HG02642 (cell line): ENCODE measurements around the gene NRP1.
"Not testable (repeated sequence)": the region's sequence is repeated elsewhere in the genome, so short reads cannot be mapped to it uniquely, and the experiment has no call there.

ENCODE experiments used
- ATAC-seq: cut with Tn5 transposase; IDR thresholded peaks from one replicate; pipeline ENCODE4 v1.9.1; 2021; ENCODE audit warnings: mild to moderate bottlenecking; ENCODE audit not compliant: unreplicated experiment, poor library complexity

NRP1 gene

GRCh38 chr10:33223326-33224000 is 111.0 kb downstream of the NRP1 start:
- ATAC-seq: no peak

GRCh38 chr10:33222304-33222703 is 112.2 kb downstream of the NRP1 start:
- ATAC-seq: not testable (repeated sequence)

GRCh38 chr10:33217854-33218253 is 116.6 kb downstream of the NRP1 start:
- no peak for ATAC-seq

GRCh38 chr10:33216661-33217427 is 117.6 kb downstream of the NRP1 start:
- no peak for ATAC-seq

GRCh38 chr10:33215635-33216034 is 118.8 kb downstream of the NRP1 start:
- no peak for ATAC-seq

DNA sequence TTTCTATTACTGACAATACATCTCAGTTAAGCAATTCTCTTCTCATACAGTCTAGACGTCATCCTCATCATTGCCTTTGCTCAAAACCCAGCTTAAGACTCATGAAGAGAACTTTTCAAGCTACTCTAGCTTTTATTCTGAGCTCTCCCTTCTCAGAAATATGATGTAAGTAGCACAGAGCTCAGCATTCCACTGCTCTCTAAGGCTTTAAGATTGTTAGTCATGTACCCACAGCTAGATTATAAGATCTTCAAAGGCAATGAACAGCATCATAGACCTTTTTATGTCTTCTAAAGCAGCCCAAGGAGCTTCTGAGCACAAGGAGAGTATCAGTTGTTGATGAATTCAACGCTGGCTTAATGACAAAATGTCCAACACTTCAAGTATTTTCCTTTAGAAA is 119.3 kb downstream of the NRP1 start:
- ATAC-seq: no peak

DNA sequence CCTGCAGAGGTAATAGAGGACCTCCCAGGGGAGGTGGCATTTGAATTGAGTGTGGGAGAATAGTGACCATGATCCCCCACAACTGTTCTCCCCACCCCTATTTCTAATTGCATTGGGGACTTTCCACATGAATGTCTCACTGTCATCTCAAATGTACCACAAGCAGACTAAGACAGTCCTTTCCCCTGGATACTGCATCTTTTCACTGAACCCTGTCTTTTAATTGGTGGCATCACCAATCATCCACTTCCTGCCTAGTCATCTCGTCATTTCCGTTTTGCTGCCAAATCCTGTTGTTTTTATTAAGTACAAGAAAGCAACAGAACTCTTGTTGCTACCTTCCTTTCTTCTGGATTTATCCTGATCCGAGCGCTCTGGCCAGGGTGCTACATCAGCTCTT is 120.3 kb downstream of the NRP1 start:
- ATAC-seq: no peak

DNA sequence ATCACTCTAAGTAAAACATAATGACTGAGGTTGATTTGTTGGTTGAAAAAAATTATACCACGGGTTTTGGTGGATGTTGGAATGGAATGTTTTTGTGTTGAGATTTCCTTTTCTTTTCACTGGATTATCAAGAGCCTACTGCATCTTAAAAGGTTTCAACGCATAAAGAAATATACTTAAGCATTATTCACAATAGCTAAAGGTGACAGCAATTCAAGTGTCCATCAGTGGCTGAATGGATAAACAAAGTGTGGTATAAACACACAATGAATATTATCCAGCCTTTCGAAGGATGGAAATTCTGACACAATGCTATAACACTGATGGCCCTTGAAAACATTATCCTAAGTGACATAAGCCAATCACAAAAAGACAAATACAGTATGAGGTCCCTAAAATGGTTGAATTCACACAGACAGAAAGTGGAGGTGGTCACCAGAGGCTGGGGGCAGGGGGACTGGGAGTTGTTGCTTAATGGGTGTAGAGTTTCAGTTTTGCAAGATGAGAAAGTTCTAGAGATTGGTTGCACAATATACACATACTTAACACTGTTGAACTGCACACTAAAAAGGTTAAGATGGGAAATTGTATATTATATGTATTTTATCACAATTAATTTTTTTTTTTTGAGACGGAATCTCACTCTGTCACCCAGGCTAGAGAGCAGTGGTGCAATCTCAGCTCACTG is 122.3 kb downstream of the NRP1 start:
- no peak for ATAC-seq

GRCh38 chr10:33211106-33211878 is 123.2 kb downstream of the NRP1 start:
- no peak for ATAC-seq

DNA sequence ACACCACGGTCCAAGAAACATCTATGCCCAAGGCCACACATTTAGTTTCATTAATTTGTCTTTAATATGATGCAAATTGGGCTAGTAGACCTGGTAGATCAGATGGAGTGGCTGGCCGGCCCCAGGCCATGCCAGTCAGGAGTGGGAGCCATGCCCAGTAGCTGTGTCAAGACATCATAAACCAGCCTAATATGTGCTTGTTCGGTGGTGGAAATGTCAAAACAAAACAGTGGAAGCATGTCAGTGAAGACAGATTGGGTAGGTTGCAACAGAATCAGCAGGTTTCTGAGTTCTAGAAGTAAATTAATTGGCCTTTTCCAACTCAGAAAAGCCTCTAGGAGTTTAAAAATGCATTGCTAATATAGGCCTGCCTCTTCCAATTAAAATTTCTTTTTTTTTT is 124.7 kb downstream of the NRP1 start:
- ATAC-seq: no peak

DNA sequence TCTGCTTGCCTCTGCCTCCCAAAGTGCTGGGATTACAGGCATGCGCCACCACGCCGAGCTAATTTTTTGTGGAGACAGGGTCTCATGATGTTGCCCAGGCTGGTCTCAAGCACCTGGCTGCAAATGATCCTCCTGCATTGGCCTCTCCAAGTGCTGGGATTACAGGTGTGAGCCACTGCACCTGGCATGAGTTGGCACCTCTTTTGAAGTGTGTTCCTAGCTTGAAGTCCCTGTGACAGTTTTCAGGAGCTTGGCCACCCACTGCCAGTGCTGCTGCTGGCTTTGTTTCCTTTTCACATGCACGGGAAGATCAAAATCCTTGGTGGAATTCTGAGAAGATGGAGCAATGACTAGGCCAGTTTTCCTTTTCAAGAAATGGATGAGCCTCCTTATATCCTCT is 126.3 kb downstream of the NRP1 start:
- ATAC-seq: no peak

DNA sequence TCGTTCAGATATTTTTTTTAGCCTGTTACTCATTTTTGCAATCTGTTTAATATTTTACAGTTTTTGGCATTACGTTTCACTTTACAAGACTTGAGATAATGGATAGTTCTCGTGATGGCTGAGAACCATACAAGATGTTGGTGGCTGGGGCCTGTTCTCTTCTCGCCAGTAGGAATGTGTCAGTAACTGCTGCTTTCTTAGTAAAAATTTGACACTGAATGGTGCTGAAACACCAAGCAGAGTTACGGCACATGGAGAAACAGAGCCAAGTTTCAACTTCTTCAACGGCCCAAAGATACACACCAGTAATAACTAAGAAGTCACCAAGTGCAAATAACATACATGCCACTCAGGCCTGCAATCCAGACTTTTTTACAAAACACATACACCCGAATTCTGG is 130.4 kb downstream of the NRP1 start:
- no peak for ATAC-seq

DNA sequence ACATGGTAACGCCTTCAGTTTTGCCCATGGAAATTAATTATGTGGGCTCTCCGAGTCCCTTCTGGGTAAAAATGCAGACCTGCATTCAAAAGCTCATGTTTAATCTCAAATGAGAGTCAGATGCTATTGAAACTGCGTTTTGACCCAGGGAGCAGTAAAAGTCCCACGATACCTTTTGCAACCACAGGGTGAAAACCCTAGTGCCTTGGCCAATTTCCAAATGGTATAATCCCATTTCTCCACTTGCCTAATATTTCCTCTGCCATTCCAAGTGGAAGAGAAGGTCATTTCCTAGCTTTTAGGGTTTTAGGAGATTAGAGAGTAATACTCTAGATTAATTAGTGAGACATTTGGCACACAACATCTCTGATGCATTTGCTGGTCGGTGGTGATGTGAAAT is 132.5 kb downstream of the NRP1 start:
- no peak for ATAC-seq

- no peak for ATAC-seq
Measured at GRCh38 chr10:33201056-33201780, 133.2 kb downstream of the NRP1 start.

GRCh38 chr10:33199731-33200232 is 134.7 kb downstream of the NRP1 start:
- ATAC-seq: no peak

GRCh38 chr10:33198610-33199009 is 135.9 kb downstream of the NRP1 start:
- no peak for ATAC-seq

DNA sequence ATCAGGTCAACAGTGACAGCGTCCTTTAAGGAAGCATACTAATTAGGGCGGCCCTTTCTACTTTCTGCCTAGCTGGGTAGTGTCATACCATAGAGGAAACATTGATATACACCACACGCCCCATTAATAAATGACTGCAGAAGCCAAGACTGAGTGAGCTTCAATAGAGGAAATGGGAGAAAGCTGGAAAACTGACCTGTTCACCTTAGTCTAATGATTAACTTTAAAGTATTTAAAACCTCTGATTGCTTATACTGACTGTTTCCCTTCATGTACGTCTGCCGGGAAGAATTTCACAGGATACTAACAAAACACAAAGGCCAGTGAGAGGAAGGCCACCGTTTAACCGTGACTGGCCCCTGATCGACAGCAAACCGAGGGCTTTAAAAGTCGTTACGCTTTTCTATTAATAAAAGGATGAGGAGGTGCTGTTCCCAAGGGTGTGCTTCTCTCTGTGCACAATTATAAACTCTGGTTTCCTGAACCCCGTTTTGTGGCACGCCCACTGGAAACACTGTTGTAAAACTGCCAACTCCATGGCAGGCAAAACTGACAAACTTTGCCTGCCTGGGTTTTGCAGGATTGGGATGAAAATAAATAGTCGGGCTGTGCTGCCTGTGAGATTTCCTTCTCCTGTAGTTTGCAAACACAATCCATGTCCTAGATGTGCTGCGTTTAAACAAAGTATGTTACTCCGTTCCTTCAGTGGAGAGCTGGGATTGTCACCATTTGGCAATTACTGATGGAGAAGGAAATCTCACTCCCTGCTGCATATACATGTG is 137.6 kb downstream of the NRP1 start:
- ATAC-seq: no peak

GRCh38 chr10:33196377-33196706 is 138.1 kb downstream of the NRP1 start:
- ATAC-seq: no peak
